Muscle layer of colon (tissue), 2 donors: ENCODE results near the gene THAP9.

ENCODE experiments used
- H3K27ac ChIP-seq: one replicate; pipeline ENCODE4 v1.7.0; 2013; ENCODE audit warnings: low read depth, mild to moderate bottlenecking, low read length, moderate library complexity
- H3K27me3 ChIP-seq, 2 donors: one replicate each; pipeline ENCODE4 v1.7.0; 2013; ENCODE audit warnings: low read length in 2 of 2, mild to moderate bottlenecking in 2 of 2; ENCODE audit not compliant: insufficient read depth in 2 of 2, control insufficient read depth in 1 of 2
- H3K36me3 ChIP-seq: one replicate; pipeline ENCODE4 v1.7.0; 2013; ENCODE audit warnings: mild to moderate bottlenecking, low read length; ENCODE audit not compliant: insufficient read depth
- H3K4me1 ChIP-seq: one replicate; pipeline ENCODE4 v1.7.0; 2013; ENCODE audit warnings: mild to moderate bottlenecking, low read length; ENCODE audit not compliant: insufficient read depth
- H3K4me3 ChIP-seq, 2 donors: one replicate each; pipeline ENCODE4 v1.7.0; 2013; ENCODE audit warnings: low read length in 2 of 2, low read depth in 1 of 2, mild to moderate bottlenecking in 1 of 2, moderate library complexity in 1 of 2
- H3K9ac ChIP-seq: one replicate; pipeline ENCODE4 v1.7.0; 2013; ENCODE audit warnings: low read length
- H3K9me3 ChIP-seq: one replicate; pipeline ENCODE4 v1.7.0; 2013; ENCODE audit warnings: mild to moderate bottlenecking, low read length
- donor health status: abdominal sarcoma.
- donor health status: Adenocarcinoma of cecum.

THAP9 gene

DNA sequence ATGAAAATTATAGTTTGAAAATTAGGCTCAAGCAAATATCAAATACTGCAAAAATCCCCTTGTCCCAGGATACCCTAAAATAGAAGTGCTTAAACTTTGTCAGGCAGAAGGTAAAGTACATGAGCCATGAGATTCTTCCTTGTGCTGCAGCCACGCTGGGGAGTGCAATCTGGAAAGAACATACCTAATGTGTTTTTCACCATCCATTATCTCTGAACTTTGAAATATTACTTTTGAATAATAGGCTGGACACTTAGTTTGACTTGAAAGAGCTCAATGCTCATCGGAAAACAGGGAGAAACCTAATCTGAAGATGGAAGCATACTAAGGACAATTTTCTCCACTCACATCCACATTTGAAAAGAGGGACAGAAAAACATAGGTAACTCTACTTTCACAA is 18.9 kb downstream of the THAP9 start:
- Histone ChIP-seq H3K4me3 (no peak overlapping the region), H3K36me3 (no peaks in the 10 kb centered on the region), H3K4me1 (no peaks in the 10 kb centered on the region), H3K27ac (no peak overlapping the region), H3K27me3 (no peaks in the 10 kb centered on the region), H3K9me3 (no peaks in the 10 kb centered on the region), H3K9ac (no peak overlapping the region)

- no peaks in the 10 kb centered on the region for H3K9me3 ChIP-seq
- H3K36me3 ChIP-seq, result no peaks in the 10 kb centered on the region
- H3K27ac ChIP-seq, result no peak overlapping the region
These were observed 21.3 kb downstream of the THAP9 start for GRCh38 chr4:82921795-82922194.

GRCh38 chr4:82930848-82931755 is 30.6 kb downstream of the THAP9 start:
- Histone ChIP-seq H3K4me3 (no peak overlapping the region), H3K27ac (no peak overlapping the region), H3K4me1 (no peaks in the 10 kb centered on the region), H3K36me3 (peaks cover 6% of the 10 kb centered on the region), H3K9ac (no peak overlapping the region), H3K9me3 (no peaks in the 10 kb centered on the region), H3K27me3 (no peaks in the 10 kb centered on the region)

More at GRCh38 chr4:82921795-82922194, 21.3 kb downstream of the THAP9 start:
- Histone ChIP-seq H3K27me3 (no peaks in the 10 kb centered on the region), H3K9ac (no peak overlapping the region), H3K4me3 (no peak overlapping the region), H3K4me1 (no peaks in the 10 kb centered on the region)

GRCh38 chr4:82934441-82934840 is 33.9 kb downstream of the THAP9 start:
- H3K9me3 ChIP-seq, result no peaks in the 10 kb centered on the region
- H3K9ac ChIP-seq, result no peak overlapping the region
- no peaks in the 10 kb centered on the region for H3K27me3 ChIP-seq
- no peak overlapping the region for H3K4me3 ChIP-seq
- no peaks in the 10 kb centered on the region for H3K4me1 ChIP-seq
- H3K27ac ChIP-seq, result no peak overlapping the region
- H3K36me3 ChIP-seq, result peaks cover 15% of the 10 kb centered on the region

DNA sequence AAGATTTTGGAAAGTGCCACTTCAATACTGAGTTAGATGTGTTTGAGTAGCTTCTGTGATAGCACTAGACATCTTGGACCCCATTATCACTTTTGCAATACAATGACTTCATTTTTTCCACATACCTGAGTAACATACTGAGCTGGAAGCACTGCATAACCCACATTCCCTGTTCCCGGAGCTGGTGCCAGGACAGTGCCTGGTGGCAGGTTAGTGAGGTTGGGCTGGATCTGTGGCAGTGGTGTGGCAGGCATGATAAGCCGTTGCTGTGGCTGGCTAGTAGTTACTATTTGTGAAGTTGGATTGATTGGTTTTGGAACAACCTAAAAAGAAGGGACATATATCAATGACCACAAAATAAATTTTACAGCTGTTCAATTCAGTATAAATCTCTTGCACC is 38.9 kb downstream of the THAP9 start:
- H3K9ac ChIP-seq, result no peak overlapping the region
- H3K4me3 ChIP-seq, result no peak overlapping the region
- H3K4me1 ChIP-seq, result no peaks in the 10 kb centered on the region
- no peak overlapping the region for H3K27ac ChIP-seq
- no peaks in the 10 kb centered on the region for H3K27me3 ChIP-seq
- H3K36me3 ChIP-seq, result peaks cover 18% of the 10 kb centered on the region
- no peaks in the 10 kb centered on the region for H3K9me3 ChIP-seq

DNA sequence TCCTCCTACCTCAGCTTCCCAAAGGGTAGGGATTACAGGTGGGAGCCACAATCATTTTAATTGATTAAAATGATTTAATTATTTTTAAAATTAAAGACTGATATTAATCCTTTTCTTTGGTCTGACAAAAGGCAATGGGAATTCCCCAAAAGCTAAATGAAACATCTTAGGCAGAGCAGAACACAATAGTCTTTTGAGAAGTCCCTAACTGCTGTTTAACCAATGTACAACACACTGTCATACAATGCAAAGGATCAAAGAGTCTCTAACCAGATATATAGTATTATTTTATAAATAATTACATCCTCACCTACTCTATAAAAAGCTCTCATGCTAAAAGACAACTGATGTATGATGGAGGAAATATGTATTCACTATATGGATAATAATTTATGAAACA is 47.0 kb downstream of the THAP9 start:
- Histone ChIP-seq H3K4me3 (no peak overlapping the region), H3K9me3 (no peaks in the 10 kb centered on the region), H3K36me3 (no peaks in the 10 kb centered on the region), H3K27ac (no peak overlapping the region), H3K27me3 (no peaks in the 10 kb centered on the region), H3K4me1 (no peaks in the 10 kb centered on the region), H3K9ac (no peak overlapping the region)

- Histone ChIP-seq H3K9me3 (no peaks in the 10 kb centered on the region), H3K9ac (no peak overlapping the region), H3K27me3 (no peaks in the 10 kb centered on the region), H3K4me1 (no peaks in the 10 kb centered on the region), H3K4me3 (no peak overlapping the region), H3K36me3 (no peaks in the 10 kb centered on the region), H3K27ac (no peak overlapping the region)
These were observed 48.2 kb downstream of the THAP9 start for GRCh38 chr4:82948647-82949204.

DNA sequence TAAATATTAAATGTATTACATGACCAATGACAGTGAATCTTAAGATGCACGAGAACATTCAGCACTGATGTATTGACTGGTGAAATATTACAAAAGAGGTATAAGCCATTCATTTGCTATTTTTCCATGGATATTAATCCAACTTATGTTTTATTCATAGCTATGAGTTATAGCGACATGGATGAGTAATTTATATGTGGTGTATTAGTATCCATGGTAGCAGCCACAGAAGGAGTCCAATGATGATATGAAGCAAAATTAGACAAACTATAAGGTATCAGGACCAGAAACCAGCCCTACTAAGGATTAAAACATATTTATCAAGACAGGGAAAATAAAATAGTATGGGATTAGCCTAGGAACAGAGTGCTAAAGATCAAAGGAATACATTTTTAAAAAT is 50.7 kb downstream of the THAP9 start:
- no peaks in the 10 kb centered on the region for H3K36me3 ChIP-seq
- H3K9me3 ChIP-seq, result no peaks in the 10 kb centered on the region
- no peak overlapping the region for H3K27ac ChIP-seq
- no peaks in the 10 kb centered on the region for H3K4me1 ChIP-seq
- no peaks in the 10 kb centered on the region for H3K27me3 ChIP-seq
- no peak overlapping the region for H3K9ac ChIP-seq
- H3K4me3 ChIP-seq, result no peak overlapping the region

DNA sequence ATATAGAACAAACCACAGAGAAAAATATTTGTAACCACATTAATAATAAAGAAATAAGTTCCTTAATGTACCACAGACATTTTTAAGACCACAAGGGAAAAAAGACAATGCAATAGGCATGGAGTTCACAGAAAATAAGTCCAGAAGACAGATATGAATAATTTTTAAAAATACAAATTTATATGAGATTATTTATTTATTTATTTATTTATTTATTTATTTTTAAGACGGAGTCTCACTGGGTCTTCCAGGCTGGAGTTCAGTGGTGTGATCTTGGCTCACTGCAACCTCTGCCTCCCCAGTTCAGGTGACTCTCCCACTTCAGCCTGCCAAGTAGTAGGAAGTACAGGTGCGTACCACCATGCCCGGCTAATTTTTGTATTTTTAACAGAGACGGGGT is 53.7 kb downstream of the THAP9 start:
- Histone ChIP-seq H3K9ac (no peak overlapping the region), H3K4me3 (no peak overlapping the region), H3K4me1 (no peaks in the 10 kb centered on the region), H3K36me3 (no peaks in the 10 kb centered on the region), H3K27me3 (no peaks in the 10 kb centered on the region), H3K27ac (no peak overlapping the region), H3K9me3 (no peaks in the 10 kb centered on the region)

GRCh38 chr4:82957045-82957444 is 56.5 kb downstream of the THAP9 start:
- H3K9ac ChIP-seq, result no peak overlapping the region
- no peaks in the 10 kb centered on the region for H3K36me3 ChIP-seq
- H3K4me3 ChIP-seq, result no peak overlapping the region
- no peaks in the 10 kb centered on the region for H3K9me3 ChIP-seq
- no peaks in the 10 kb centered on the region for H3K27me3 ChIP-seq
- H3K27ac ChIP-seq, result no peak overlapping the region
- H3K4me1 ChIP-seq, result no peaks in the 10 kb centered on the region

DNA sequence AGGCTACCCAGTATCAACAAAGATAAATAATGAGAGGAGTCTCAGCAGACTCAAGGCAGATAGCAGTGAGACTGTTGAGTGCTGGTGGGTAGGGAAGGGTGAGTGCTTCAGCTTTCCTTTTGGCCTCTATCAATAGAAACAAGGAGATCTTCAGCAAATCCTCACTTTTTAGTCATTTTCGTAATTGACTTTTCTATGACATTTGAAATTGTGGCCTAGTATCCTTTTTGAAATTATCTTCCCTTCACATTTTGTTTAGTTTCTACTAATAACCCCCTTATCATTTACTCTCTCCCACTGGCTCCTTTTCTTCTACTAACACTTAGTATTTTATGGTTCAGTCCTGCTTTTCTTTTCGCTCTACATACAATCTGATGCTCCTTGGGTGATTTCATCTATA is 65.2 kb downstream of the THAP9 start:
- Histone ChIP-seq H3K27ac (no peak overlapping the region), H3K9me3 (no peaks in the 10 kb centered on the region), H3K27me3 (no peaks in the 10 kb centered on the region), H3K36me3 (peaks cover 21% of the 10 kb centered on the region), H3K4me1 (no peaks in the 10 kb centered on the region), H3K9ac (no peak overlapping the region), H3K4me3 (no peak overlapping the region)

DNA sequence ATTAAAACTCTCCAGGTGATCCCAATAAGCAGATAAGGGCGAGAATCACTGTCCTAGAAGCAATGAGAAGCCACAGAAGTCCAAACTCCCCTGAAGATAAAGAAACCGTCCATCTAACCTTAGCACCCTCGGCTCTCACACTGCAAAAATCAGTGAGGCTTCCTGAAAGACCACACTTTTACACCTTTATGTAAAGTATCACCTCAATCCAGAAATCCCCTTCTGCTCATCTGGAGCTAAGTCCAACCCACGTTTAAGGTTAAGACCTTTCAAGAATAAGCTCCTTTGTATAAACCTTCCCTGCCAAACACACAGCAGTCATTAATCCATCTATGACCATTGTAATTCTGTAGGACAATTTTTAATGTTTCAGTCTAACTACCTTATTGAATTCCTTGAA is 68.4 kb downstream of the THAP9 start:
- no peak overlapping the region for H3K9ac ChIP-seq
- no peak overlapping the region for H3K4me3 ChIP-seq
- H3K27me3 ChIP-seq, result no peaks in the 10 kb centered on the region
- no peak overlapping the region for H3K27ac ChIP-seq
- H3K4me1 ChIP-seq, result no peaks in the 10 kb centered on the region
- H3K9me3 ChIP-seq, result no peaks in the 10 kb centered on the region
- peaks cover 21% of the 10 kb centered on the region for H3K36me3 ChIP-seq
